ENCODE data around the gene SVEP1.

- TF ChIP-seq CTCF (IDR thresholded peaks at IDR 0.05) (no peak), POLR2A (IDR thresholded peaks at IDR 0.05) (no peak)
Measured at GRCh38 chr9:110590816-110591215, 11.3 kb upstream of the SVEP1 start.

All from Peyer's patch (tissue), 4 donors.